Measurements from ENCODE around the gene KCNA3. TPM values are rescaled to one million over a fixed set of nuclear protein-coding genes. Genes with fewer than 3 reads are reported as not detected.

The KCNA3 gene
- polyA plus RNA-seq, 1 of the 3 experiments (the other 2 are of a cell fraction): not detected

DNA sequence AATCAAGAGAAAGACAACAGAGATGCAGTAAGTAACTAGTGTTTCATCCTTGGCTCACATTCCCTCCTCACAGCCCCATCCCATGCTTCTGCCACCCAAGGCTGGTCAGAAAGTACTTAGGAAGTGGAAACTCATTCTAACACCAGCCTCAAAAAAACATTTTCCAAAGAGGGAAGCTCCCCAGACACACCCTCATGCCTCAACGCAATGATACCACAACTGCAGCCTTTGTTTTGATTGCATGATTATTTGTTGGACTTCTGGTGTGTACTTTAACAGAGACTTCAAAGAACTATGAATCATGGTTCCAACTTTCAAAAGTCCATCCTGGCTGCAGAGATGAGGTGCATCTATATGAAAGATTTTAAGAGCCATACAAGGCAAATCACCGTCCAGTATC, 45.2 kb upstream of the KCNA3 start:
- H3K9me2 ChIP-seq: no peaks in the 10 kb centered on the region
- no peaks in the 10 kb centered on the region for H3K27me3 ChIP-seq (ENCODE audit: insufficient read depth)
- ChIA-PET CTCF (interaction anchor here (1.0 kb wide), 1 partner anchor 34 kb away, joined by 3 read pairs; no protein-coding TSS in a partner anchor), POLR2A (no interaction called here)
- H3F3A ChIP-seq (replicated peaks; ENCODE audit: insufficient read depth): no peaks in the 10 kb centered on the region
- H3K4me2 ChIP-seq: no peak overlapping the region
- 3% methylated on average over 2 of the region's 2 CpGs for WGBS (ENCODE audit: low lambda C conversion rate)
- no peak for DNase-seq
- H4K20me1 ChIP-seq (ENCODE audit: insufficient read depth): no peaks in the 10 kb centered on the region
- H2AFZ ChIP-seq (ENCODE audit: low read depth): no peak overlapping the region
- H3K79me2 ChIP-seq (ENCODE audit: insufficient read depth): no peaks in the 10 kb centered on the region
- TF ChIP-seq, protein P1, sequence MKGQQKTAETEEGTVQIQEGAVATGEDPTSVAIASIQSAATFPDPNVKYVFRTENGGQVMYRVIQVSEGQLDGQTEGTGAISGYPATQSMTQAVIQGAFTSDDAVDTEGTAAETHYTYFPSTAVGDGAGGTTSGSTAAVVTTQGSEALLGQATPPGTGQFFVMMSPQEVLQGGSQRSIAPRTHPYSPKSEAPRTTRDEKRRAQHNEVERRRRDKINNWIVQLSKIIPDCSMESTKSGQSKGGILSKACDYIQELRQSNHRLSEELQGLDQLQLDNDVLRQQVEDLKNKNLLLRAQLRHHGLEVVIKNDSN (IDR thresholded peaks at IDR 0.05; ENCODE audit: borderline replicate concordance, low read depth): no peak
- TF ChIP-seq ELF1 (IDR thresholded peaks at IDR 0.05) (no peak), TCF12 (IDR thresholded peaks at IDR 0.05) (no peak), EZH2phosphoT487 (IDR thresholded peaks at IDR 0.05; ENCODE audit: borderline replicate concordance, low read depth) (no peak), FOSL2 (IDR thresholded peaks at IDR 0.05; ENCODE audit: borderline replicate concordance, low read depth) (no peak), JUND (IDR thresholded peaks at IDR 0.05) (no peak), FOXJ3 (CRISPR knock-in tag; IDR thresholded peaks at IDR 0.05) (no peak), RCOR1 (IDR thresholded peaks at IDR 0.05; ENCODE audit: low read length) (no peak), TEAD4 (IDR thresholded peaks at IDR 0.05; ENCODE audit: borderline replicate concordance, insufficient read depth) (no peak)
- TF ChIP-seq, protein P2, sequence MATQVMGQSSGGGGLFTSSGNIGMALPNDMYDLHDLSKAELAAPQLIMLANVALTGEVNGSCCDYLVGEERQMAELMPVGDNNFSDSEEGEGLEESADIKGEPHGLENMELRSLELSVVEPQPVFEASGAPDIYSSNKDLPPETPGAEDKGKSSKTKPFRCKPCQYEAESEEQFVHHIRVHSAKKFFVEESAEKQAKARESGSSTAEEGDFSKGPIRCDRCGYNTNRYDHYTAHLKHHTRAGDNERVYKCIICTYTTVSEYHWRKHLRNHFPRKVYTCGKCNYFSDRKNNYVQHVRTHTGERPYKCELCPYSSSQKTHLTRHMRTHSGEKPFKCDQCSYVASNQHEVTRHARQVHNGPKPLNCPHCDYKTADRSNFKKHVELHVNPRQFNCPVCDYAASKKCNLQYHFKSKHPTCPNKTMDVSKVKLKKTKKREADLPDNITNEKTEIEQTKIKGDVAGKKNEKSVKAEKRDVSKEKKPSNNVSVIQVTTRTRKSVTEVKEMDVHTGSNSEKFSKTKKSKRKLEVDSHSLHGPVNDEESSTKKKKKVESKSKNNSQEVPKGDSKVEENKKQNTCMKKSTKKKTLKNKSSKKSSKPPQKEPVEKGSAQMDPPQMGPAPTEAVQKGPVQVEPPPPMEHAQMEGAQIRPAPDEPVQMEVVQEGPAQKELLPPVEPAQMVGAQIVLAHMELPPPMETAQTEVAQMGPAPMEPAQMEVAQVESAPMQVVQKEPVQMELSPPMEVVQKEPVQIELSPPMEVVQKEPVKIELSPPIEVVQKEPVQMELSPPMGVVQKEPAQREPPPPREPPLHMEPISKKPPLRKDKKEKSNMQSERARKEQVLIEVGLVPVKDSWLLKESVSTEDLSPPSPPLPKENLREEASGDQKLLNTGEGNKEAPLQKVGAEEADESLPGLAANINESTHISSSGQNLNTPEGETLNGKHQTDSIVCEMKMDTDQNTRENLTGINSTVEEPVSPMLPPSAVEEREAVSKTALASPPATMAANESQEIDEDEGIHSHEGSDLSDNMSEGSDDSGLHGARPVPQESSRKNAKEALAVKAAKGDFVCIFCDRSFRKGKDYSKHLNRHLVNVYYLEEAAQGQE (IDR thresholded peaks at IDR 0.05; ENCODE audit: low read depth, low read length): no peak
- TF ChIP-seq, protein P3, sequence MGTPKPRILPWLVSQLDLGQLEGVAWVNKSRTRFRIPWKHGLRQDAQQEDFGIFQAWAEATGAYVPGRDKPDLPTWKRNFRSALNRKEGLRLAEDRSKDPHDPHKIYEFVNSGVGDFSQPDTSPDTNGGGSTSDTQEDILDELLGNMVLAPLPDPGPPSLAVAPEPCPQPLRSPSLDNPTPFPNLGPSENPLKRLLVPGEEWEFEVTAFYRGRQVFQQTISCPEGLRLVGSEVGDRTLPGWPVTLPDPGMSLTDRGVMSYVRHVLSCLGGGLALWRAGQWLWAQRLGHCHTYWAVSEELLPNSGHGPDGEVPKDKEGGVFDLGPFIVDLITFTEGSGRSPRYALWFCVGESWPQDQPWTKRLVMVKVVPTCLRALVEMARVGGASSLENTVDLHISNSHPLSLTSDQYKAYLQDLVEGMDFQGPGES (IDR thresholded peaks at IDR 0.05; ENCODE audit: low read depth, low read length): no peak
- TF ChIP-seq, protein P4, sequence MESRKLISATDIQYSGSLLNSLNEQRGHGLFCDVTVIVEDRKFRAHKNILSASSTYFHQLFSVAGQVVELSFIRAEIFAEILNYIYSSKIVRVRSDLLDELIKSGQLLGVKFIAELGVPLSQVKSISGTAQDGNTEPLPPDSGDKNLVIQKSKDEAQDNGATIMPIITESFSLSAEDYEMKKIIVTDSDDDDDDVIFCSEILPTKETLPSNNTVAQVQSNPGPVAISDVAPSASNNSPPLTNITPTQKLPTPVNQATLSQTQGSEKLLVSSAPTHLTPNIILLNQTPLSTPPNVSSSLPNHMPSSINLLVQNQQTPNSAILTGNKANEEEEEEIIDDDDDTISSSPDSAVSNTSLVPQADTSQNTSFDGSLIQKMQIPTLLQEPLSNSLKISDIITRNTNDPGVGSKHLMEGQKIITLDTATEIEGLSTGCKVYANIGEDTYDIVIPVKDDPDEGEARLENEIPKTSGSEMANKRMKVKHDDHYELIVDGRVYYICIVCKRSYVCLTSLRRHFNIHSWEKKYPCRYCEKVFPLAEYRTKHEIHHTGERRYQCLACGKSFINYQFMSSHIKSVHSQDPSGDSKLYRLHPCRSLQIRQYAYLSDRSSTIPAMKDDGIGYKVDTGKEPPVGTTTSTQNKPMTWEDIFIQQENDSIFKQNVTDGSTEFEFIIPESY (IDR thresholded peaks at IDR 0.05; ENCODE audit: borderline replicate concordance, low read depth): no peak
- TF ChIP-seq, protein P5, sequence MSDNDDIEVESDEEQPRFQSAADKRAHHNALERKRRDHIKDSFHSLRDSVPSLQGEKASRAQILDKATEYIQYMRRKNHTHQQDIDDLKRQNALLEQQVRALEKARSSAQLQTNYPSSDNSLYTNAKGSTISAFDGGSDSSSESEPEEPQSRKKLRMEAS (IDR thresholded peaks at IDR 0.05; ENCODE audit: low read depth): no peak
- H3K4me3 ChIP-seq (ENCODE audit: low read depth in 2 of 2, low read length in 1 of 2): no peak overlapping the region
- H3K27ac ChIP-seq (ENCODE audit: low read depth in 2 of 2, low read length in 1 of 2): no peak overlapping the region
- H3K9ac ChIP-seq: no peak overlapping the region
- H3K4me1 ChIP-seq (ENCODE audit: control insufficient read depth in 1 of 2, insufficient read depth in 2 of 2, low read depth in 1 of 2, low read length in 1 of 2): no peaks in the 10 kb centered on the region
- H3K36me3 ChIP-seq (replicated peaks in 1 of 2; ENCODE audit: control insufficient read depth in 1 of 2, insufficient read depth in 2 of 2, low read length in 1 of 2): no peaks in the 10 kb centered on the region
- no peaks in the 10 kb centered on the region for H3K9me3 ChIP-seq

All from SK-N-SH (cell line).